GM12873 (cell line): ENCODE measurements around the gene CTSF.

Experiments
- CTCF ChIP-seq: IDR thresholded peaks from 2 replicates; pipeline ENCODE4 v1.5.1; 2012; ENCODE audit warnings: low read depth, mild to moderate bottlenecking, moderate library complexity, low read length, control low read depth; ENCODE audit not compliant: insufficient read depth; ENCODE audit errors: missing control alignments

The CTSF gene

GRCh38 chr11:66593650-66594049, 25.2 kb upstream of the CTSF start:
- TF ChIP-seq CTCF, result no peak

GRCh38 chr11:66593303-66593635, 24.9 kb upstream of the CTSF start:
- TF ChIP-seq CTCF, result no peak

GRCh38 chr11:66592457-66593302, 24.3 kb upstream of the CTSF start, which contains the start of the genes CCDC87 and CCS:
Gene CCDC87, minus strand, starts transcription at chr11:66593063. Its CDS starts 48 bp downstream, at chr11:66593015.
Gene CCS, plus strand, starts transcription at chr11:66593185. Its CDS starts 77 bp downstream, at chr11:66593262.
- peak; percentile 66 for TF ChIP-seq CTCF

- no peak for TF ChIP-seq CTCF
Observed at GRCh38 chr11:66591175-66591574, 22.8 kb upstream of the CTSF start.

GRCh38 chr11:66589996-66590675, 21.7 kb upstream of the CTSF start:
- TF ChIP-seq CTCF, result no peak

- no peak for TF ChIP-seq CTCF
Observed at GRCh38 chr11:66586136-66586535, 17.7 kb upstream of the CTSF start.

GRCh38 chr11:66581261-66581660, 12.9 kb upstream of the CTSF start:
- no peak for TF ChIP-seq CTCF
